ENCODE data around the gene KLF11. TPM values are rescaled to one million over a fixed set of nuclear protein-coding genes. Genes with fewer than 3 reads are reported as not detected.
A peak's percentile ranks its signal among the peaks of the same experiment; 100 is the strongest.

The KLF11 gene
- total RNA-seq, 6 donors from 2014 or later, result 14.3 to 38.7 (median 23.4) TPM

GRCh38 chr2:10043906-10044601 lies 704 bp downstream of the KLF11 start:
- 23 to 32% methylated on average over 31 to 49 of the region's 90 CpGs for WGBS, 2 donors
- no peaks in the 10 kb centered on the region for H3K9me3 ChIP-seq
- peaks cover 47 to 82% (median 57%) of the 10 kb centered on the region in 4 donors for H3K4me1 ChIP-seq
- DNase-seq (peak; percentile 97 to 100), ATAC-seq (ENCODE audit: low FRiP score in 2 of 2) (peak; percentile 82 to 90)
- H3K27ac ChIP-seq, result peak overlapping the region; percentile 94 to 97 (median 95)
- peak overlapping the region; percentile 57 to 72 (median 66) for H3K4me3 ChIP-seq
- H3K27me3 ChIP-seq, result no peaks in the 10 kb centered on the region
- H3K36me3 ChIP-seq, result peaks cover 4 to 32% (median 16%) of the 10 kb centered on the region in 4 donors
- TF ChIP-seq POLR2A (IDR thresholded peaks at IDR 0.05) (peak in 1 of 4 donors; percentile 59), EP300 (IDR thresholded peaks at IDR 0.05) (peak in 2 of 4 donors; percentile 78 to 92), POLR2AphosphoS5 (IDR thresholded peaks at IDR 0.05) (peak; percentile 66 to 82), CTCF (IDR thresholded peaks at IDR 0.05) (peak in 1 of 6 experiments; percentile 8)

GRCh38 chr2:10045561-10046355 lies 2.4 kb downstream of the KLF11 start:
- peaks cover 4 to 48% (median 18%) of the 10 kb centered on the region in 4 donors for H3K36me3 ChIP-seq
- no peaks in the 10 kb centered on the region for H3K9me3 ChIP-seq
- TF ChIP-seq EP300 (IDR thresholded peaks at IDR 0.05), result no peak
- no peak for TF ChIP-seq CTCF (IDR thresholded peaks at IDR 0.05)
- no peak for TF ChIP-seq POLR2AphosphoS5 (IDR thresholded peaks at IDR 0.05)
- TF ChIP-seq POLR2A (IDR thresholded peaks at IDR 0.05), result no peak
- 72 to 73% methylated on average over 12 to 20 of the region's 20 CpGs for WGBS, 2 donors
- no peak for ATAC-seq (ENCODE audit: low FRiP score in 2 of 2)
- DNase-seq, result peak in 1 of 2 donors; percentile 82
- H3K27me3 ChIP-seq, result no peaks in the 10 kb centered on the region
- H3K4me1 ChIP-seq, result peaks cover 40 to 71% (median 52%) of the 10 kb centered on the region in 4 donors
- H3K4me3 ChIP-seq, result peak overlapping the region in 3 of 4 donors; percentile 61 to 72 (median 70)
- H3K27ac ChIP-seq, result peak overlapping the region; percentile 93 to 96 (median 94)

- peak overlapping the region in 2 of 4 donors; percentile 93 to 96 for H3K27ac ChIP-seq
- H3K4me1 ChIP-seq, result peaks cover 31 to 61% (median 41%) of the 10 kb centered on the region in 4 donors
- H3K36me3 ChIP-seq, result peaks cover 4 to 59% (median 27%) of the 10 kb centered on the region in 4 donors
- H3K9me3 ChIP-seq, result no peaks in the 10 kb centered on the region
- ATAC-seq (ENCODE audit: low FRiP score in 2 of 2), result no peak
- H3K4me3 ChIP-seq, result no peak overlapping the region
- H3K27me3 ChIP-seq, result no peaks in the 10 kb centered on the region
- WGBS, 2 donors, result 64 to 68% methylated on average over 7 of the region's 7 CpGs
- TF ChIP-seq POLR2AphosphoS5 (IDR thresholded peaks at IDR 0.05) (no peak), CTCF (IDR thresholded peaks at IDR 0.05) (no peak), POLR2A (IDR thresholded peaks at IDR 0.05) (no peak), EP300 (IDR thresholded peaks at IDR 0.05) (no peak)
- DNase-seq, result no peak
Observed at GRCh38 chr2:10046931-10047330, 3.6 kb downstream of the KLF11 start.

GRCh38 chr2:10047616-10048500 lies 4.5 kb downstream of the KLF11 start:
- Histone ChIP-seq H3K27ac (peak overlapping the region in 2 of 4 donors; percentile 93 to 96), H3K9me3 (no peaks in the 10 kb centered on the region), H3K4me3 (no peak overlapping the region), H3K36me3 (peaks cover 4 to 69% (median 34%) of the 10 kb centered on the region in 4 donors), H3K4me1 (peaks cover 24 to 56% (median 35%) of the 10 kb centered on the region in 4 donors), H3K27me3 (no peaks in the 10 kb centered on the region)
- TF ChIP-seq EP300 (IDR thresholded peaks at IDR 0.05) (no peak), POLR2AphosphoS5 (IDR thresholded peaks at IDR 0.05) (no peak), POLR2A (IDR thresholded peaks at IDR 0.05) (no peak), CTCF (IDR thresholded peaks at IDR 0.05) (no peak)
- peak in 1 of 2 donors; percentile 49 for DNase-seq
- no peak for ATAC-seq (ENCODE audit: low FRiP score in 2 of 2)
- 89 to 97% methylated on average over 11 to 15 of the region's 15 CpGs for WGBS, 2 donors

Measured in upper lobe of left lung (tissue), 6 donors.